Mucosa of stomach (tissue), 1 donor: ENCODE data around the gene IL17RD.

Experiments used
- H3K27me3 ChIP-seq: one replicate; pipeline ENCODE4 v1.7.0; 2013; ENCODE audit warnings: mild to moderate bottlenecking, low read length; ENCODE audit not compliant: control insufficient read depth, insufficient read depth
- H3K36me3 ChIP-seq: one replicate; pipeline ENCODE4 v1.7.0; 2013; ENCODE audit warnings: low read length; ENCODE audit not compliant: control insufficient read depth, insufficient read depth
- H3K4me1 ChIP-seq: one replicate; pipeline ENCODE4 v1.7.0; 2013; ENCODE audit warnings: mild to moderate bottlenecking, low read length; ENCODE audit not compliant: control insufficient read depth, insufficient read depth
- H3K4me3 ChIP-seq: one replicate; pipeline ENCODE4 v1.7.0; 2013; ENCODE audit warnings: low read length
- H3K9ac ChIP-seq: one replicate; pipeline ENCODE4 v1.7.0; 2013; ENCODE audit warnings: mild to moderate bottlenecking, low read length, moderate library complexity
- H3K9me3 ChIP-seq: one replicate; pipeline ENCODE4 v1.7.0; 2013; ENCODE audit warnings: mild to moderate bottlenecking, low read length, moderate library complexity; ENCODE audit not compliant: control insufficient read depth
- donor health status: Pancreatic carcinoma.

The IL17RD gene

GRCh38 chr3:57048052-57048671, 117.0 kb downstream of the IL17RD start:
- Histone ChIP-seq H3K27me3 (no peaks in the 10 kb centered on the region), H3K4me3 (no peak overlapping the region), H3K4me1 (no peaks in the 10 kb centered on the region), H3K9ac (no peak overlapping the region), H3K9me3 (no peaks in the 10 kb centered on the region), H3K36me3 (no peaks in the 10 kb centered on the region)

- Histone ChIP-seq H3K9ac (no peak overlapping the region), H3K4me1 (no peaks in the 10 kb centered on the region), H3K4me3 (no peak overlapping the region), H3K27me3 (no peaks in the 10 kb centered on the region), H3K36me3 (no peaks in the 10 kb centered on the region), H3K9me3 (no peaks in the 10 kb centered on the region)
Observed at GRCh38 chr3:57046101-57046765, 118.9 kb downstream of the IL17RD start.

- Histone ChIP-seq H3K27me3 (no peaks in the 10 kb centered on the region), H3K9me3 (no peaks in the 10 kb centered on the region), H3K36me3 (no peaks in the 10 kb centered on the region), H3K4me1 (no peaks in the 10 kb centered on the region), H3K9ac (no peak overlapping the region), H3K4me3 (no peak overlapping the region)
Observed at GRCh38 chr3:57043518-57043917, 121.6 kb downstream of the IL17RD start.

GRCh38 chr3:57041674-57042073, 123.5 kb downstream of the IL17RD start:
- no peaks in the 10 kb centered on the region for H3K27me3 ChIP-seq
- H3K4me3 ChIP-seq = no peak overlapping the region
- H3K9ac ChIP-seq = no peak overlapping the region
- H3K9me3 ChIP-seq = no peaks in the 10 kb centered on the region
- H3K36me3 ChIP-seq = no peaks in the 10 kb centered on the region
- H3K4me1 ChIP-seq = no peaks in the 10 kb centered on the region
